GM19372 (cell line): Measurements from ENCODE around the gene NR2F1.

Experiments used
- ATAC-seq: cut with Tn5 transposase; IDR thresholded peaks from one replicate; pipeline ENCODE4 v1.9.1; 2021; ENCODE audit warnings: mild to moderate bottlenecking, low read depth, moderate library complexity; ENCODE audit not compliant: unreplicated experiment

Gene NR2F1

DNA sequence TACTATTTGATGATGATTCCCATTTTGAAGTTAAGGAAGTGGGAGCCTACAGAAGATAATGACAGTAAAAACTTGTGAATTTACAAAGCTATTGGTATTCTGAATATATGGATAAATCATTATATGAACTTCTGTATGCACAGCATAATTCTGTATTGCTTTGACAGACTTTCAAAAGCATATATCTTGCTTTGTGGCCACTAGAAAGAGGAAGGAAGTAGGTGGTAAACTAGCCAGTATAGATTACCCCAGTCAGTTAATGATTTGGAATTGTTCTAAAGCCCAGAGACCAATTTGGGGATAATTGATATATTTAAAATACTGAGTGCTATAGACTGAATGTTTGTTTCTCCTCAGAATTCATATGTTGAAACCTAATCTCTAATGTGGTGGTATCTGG, 53.0 kb downstream of the NR2F1 start:
- peak; percentile 67 for ATAC-seq

DNA sequence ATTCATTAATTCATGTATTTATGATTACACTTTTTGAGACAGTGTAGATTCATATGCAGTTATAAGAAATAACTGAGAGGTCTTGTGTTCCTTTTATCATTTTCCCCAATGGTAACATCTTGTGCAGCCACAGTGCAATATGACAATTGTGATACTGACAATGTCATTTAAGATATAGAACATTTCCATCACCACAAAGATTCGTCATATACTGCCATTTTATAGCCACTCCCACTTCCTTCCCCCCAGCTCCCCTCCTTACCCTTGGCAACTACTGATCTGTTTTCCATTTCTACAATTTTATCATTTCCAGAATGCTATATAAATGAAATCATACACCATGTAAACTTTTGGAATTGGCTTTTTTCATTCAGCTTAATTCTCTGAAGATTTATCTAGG, 53.8 kb downstream of the NR2F1 start:
- no peak for ATAC-seq

DNA sequence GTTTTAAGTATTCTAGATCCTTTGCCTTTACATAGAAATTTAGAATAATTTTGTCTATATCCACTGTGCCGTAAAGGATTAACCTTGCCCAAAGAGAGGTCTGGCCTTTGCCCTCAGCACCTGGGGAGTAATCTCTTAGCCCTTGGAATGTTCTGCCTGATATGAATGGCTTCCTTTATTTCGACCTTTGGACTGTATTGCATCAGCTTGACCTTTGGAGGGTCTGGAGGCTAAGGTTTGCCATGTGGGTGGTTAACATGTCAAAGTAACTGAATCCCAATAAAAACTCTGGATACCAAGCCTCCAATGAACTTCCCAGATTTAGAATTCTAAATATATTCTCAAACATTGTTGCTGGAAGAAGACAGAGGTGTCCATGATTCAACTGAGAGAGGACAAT, 54.7 kb downstream of the NR2F1 start:
- ATAC-seq = no peak

DNA sequence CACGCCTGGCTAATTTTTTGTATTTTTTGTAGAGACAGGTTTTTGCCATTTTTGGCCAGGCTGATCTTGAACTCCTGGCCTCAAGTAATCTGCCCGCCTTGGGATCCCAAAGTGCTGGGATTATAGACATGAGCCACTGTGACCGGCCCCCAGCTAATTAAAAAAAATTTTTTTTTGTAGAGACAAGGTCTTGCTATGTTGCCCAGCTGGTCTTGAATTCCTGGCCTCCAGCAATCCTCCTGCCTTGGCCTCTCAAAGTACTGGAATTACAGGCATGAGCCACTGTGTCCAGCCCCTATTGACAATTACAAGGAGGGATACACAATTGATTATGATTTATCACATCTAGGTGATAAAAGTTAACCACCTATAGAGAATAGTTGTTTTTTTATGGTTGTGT, 59.5 kb downstream of the NR2F1 start:
- no peak for ATAC-seq
